GM20000 (cell line): ENCODE results near the gene RPL18A.

Experiments
- DNase-seq: peaks from one replicate; pipeline ENCODE4 v3.0.0; 2012; ENCODE audit warnings: low spot score
- CTCF ChIP-seq: IDR thresholded peaks from 2 replicates; pipeline ENCODE4 v1.5.1; 2012; ENCODE audit warnings: mild to moderate bottlenecking, control low read depth; ENCODE audit errors: extremely low read depth, missing control alignments

The RPL18A gene

GRCh38 chr19:17835182-17836006 lies 24.3 kb upstream of the RPL18A start:
- no peak for DNase-seq
- no peak for TF ChIP-seq CTCF

- TF ChIP-seq CTCF = no peak
- no peak for DNase-seq
Observed at GRCh38 chr19:17836530-17836929, 23.2 kb upstream of the RPL18A start.

GRCh38 chr19:17837972-17838371 lies 21.7 kb upstream of the RPL18A start:
- no peak for TF ChIP-seq CTCF

GRCh38 chr19:17840019-17840418 lies 19.7 kb upstream of the RPL18A start:
- TF ChIP-seq CTCF = no peak
- no peak for DNase-seq

More at GRCh38 chr19:17837972-17838371, 21.7 kb upstream of the RPL18A start:
- no peak for DNase-seq

- no peak for TF ChIP-seq CTCF
- DNase-seq = no peak
Observed at GRCh38 chr19:17841371-17841809, 18.3 kb upstream of the RPL18A start.

GRCh38 chr19:17841810-17842662 lies 17.7 kb upstream of the RPL18A start:
- DNase-seq = peak; percentile 72
- TF ChIP-seq CTCF = no peak
